Superior temporal gyrus (tissue), 1 donor: ENCODE results near the gene FOXP1.

Source experiments
- DNase-seq: peaks from one replicate; pipeline ENCODE4 v3.0.0-alpha.2; 2016; ENCODE audit errors: extremely low spot score

FOXP1 gene

GRCh38 chr3:71241246-71241901, 342.2 kb downstream of the FOXP1 start:
- no peak for DNase-seq

GRCh38 chr3:71240034-71240433, 343.5 kb downstream of the FOXP1 start:
- DNase-seq: no peak

- no peak for DNase-seq
Measured at GRCh38 chr3:71238355-71238757, 345.2 kb downstream of the FOXP1 start.

GRCh38 chr3:71237672-71238071, 345.9 kb downstream of the FOXP1 start:
- DNase-seq: no peak

GRCh38 chr3:71235846-71236245, 347.7 kb downstream of the FOXP1 start:
- DNase-seq: no peak

- DNase-seq: no peak
Measured at GRCh38 chr3:71232895-71233294, 350.6 kb downstream of the FOXP1 start.

GRCh38 chr3:71232175-71232679, 351.3 kb downstream of the FOXP1 start:
- no peak for DNase-seq

GRCh38 chr3:71231680-71232079, 351.8 kb downstream of the FOXP1 start:
- DNase-seq: no peak

GRCh38 chr3:71229905-71230657, 353.4 kb downstream of the FOXP1 start:
- DNase-seq: no peak

GRCh38 chr3:71228156-71228866, 355.2 kb downstream of the FOXP1 start:
- no peak for DNase-seq

GRCh38 chr3:71227270-71227661, 356.3 kb downstream of the FOXP1 start:
- DNase-seq: no peak

GRCh38 chr3:71226565-71227269, 356.8 kb downstream of the FOXP1 start:
- DNase-seq: no peak

- DNase-seq: no peak
Measured at GRCh38 chr3:71225951-71226564, 357.5 kb downstream of the FOXP1 start.

- no peak for DNase-seq
Measured at GRCh38 chr3:71225002-71225684, 358.4 kb downstream of the FOXP1 start.

GRCh38 chr3:71219744-71220638, 363.5 kb downstream of the FOXP1 start:
- DNase-seq: no peak

GRCh38 chr3:71218508-71218907, 365.0 kb downstream of the FOXP1 start:
- DNase-seq: no peak

- DNase-seq: no peak
Measured at GRCh38 chr3:71217640-71218222, 365.8 kb downstream of the FOXP1 start.

GRCh38 chr3:71215351-71215750, 368.2 kb downstream of the FOXP1 start:
- no peak for DNase-seq

- DNase-seq: no peak
Measured at GRCh38 chr3:71214797-71215196, 368.7 kb downstream of the FOXP1 start.
